ENCODE results near the gene ZNF385B.

ZNF385B gene

GRCh38 chr2:179622112-179622511 lies 239.3 kb downstream of the ZNF385B start:
- no peak for DNase-seq

- DNase-seq, result no peak
Observed at GRCh38 chr2:179619947-179620467, 241.4 kb downstream of the ZNF385B start.

GRCh38 chr2:179614121-179614520 lies 247.3 kb downstream of the ZNF385B start:
- DNase-seq, result no peak

- DNase-seq, result no peak
Observed at GRCh38 chr2:179613701-179614100, 247.7 kb downstream of the ZNF385B start.

DNA sequence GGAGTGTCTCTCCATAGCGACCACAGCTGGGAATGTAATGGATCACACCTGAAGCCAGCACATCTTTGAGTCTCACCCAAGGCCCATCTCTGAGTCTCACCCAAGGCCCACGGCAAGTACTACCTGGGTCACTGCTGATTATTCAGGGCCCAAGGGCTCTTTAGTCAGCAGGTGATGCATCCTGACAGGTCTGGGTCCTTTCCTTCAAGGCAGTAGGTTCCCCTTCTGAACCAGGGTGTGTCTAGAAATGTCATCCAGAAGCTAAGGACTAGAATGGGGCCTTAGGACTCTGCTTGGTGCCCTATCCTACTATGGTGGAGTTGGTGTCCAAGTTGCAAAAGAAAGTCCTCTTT lies 248.1 kb downstream of the ZNF385B start:
- no peak for DNase-seq

- DNase-seq, result no peak
Observed at GRCh38 chr2:179612591-179613298, 248.7 kb downstream of the ZNF385B start.

GRCh38 chr2:179612108-179612507 lies 249.3 kb downstream of the ZNF385B start:
- no peak for DNase-seq

GRCh38 chr2:179606141-179606540 lies 255.3 kb downstream of the ZNF385B start:
- DNase-seq, result no peak

DNA sequence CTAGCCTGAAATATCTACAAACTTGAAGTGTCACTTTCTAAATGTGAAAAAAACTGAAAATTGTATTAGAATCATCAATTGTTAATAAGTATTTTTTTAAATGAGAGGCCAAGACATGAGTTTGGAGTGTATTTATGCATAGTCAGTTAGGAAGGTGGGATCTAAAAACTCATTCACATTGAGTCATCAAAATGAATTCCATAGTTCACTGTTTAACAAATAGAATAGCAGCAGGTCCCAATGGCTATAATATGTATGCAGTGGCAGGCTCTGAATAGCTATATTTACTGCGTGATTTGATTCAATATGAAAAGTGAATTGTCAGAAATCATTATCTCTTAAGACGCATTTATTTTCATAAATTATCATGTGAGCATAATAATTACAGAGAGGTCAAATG lies 256.1 kb downstream of the ZNF385B start:
- DNase-seq, result no peak

GRCh38 chr2:179604598-179604997 lies 256.8 kb downstream of the ZNF385B start:
- no peak for DNase-seq

GRCh38 chr2:179602452-179602851 lies 259.0 kb downstream of the ZNF385B start:
- no peak for DNase-seq

GRCh38 chr2:179596018-179596417 lies 265.4 kb downstream of the ZNF385B start:
- DNase-seq, result no peak

- no peak for DNase-seq
Observed at GRCh38 chr2:179595284-179595683, 266.1 kb downstream of the ZNF385B start.

DNA sequence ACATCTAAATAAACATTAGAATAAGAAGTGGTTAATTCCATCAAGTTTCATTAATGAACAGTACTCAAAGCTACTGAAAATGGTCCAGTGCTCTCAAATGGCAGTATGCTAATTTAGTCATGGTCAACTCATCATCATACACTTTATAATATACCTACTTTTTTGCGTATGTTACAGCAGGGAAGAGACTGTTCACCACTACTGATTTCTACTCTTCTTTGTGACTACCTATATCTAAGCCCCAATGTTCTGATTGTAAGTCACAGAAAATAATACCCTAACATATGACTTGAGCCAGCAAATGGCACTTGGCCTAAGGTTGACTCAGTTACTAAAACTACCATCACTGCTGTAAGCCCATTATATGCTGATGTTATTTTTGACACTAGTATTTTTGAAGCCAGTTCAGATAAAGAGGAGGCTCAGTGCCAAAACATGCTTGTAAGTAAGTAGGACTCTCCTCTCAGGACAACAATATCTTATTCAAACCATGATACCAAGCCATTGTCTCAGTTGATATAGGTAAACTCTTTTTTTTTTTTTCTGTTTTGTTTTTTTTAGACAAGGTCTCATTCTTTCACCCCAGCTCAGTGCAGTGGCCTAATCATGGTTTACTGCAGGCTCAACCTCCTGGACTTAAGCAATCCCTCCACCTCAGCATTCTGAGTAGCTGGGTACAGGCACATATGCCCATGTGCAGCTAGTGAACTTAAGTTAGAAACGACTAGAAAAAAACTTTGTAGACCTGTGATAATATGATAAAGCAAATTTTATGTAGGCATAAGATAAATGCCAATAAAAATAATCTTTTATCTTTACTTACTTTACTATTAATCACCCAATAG lies 266.9 kb downstream of the ZNF385B start:
- DNase-seq, result no peak

DNA sequence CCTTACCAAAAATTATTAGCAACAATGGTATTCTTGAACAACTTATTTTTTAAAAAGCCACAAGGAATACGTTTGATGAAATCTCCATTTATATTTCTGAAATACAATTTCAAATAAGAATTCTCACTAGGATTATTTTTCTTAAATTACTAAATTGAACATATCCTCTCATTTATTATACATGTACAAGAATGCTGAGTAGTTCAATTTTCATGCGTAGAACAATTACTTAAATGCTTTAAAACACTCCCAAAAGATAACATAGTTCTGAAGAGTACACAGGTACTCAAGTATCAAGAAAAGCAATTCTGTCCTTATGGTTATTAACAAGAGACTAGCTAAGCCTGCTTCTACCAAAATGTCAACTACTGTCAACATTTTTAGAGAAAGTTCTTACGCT lies 268.1 kb downstream of the ZNF385B start:
- no peak for DNase-seq

- DNase-seq, result no peak
Observed at GRCh38 chr2:179592167-179592936, 269.1 kb downstream of the ZNF385B start.

- no peak for DNase-seq
Observed at GRCh38 chr2:179591690-179592089, 269.7 kb downstream of the ZNF385B start.

- DNase-seq, result no peak
Observed at GRCh38 chr2:179588486-179589145, 272.8 kb downstream of the ZNF385B start.

GRCh38 chr2:179584760-179585159 lies 276.7 kb downstream of the ZNF385B start:
- no peak for DNase-seq

DNA sequence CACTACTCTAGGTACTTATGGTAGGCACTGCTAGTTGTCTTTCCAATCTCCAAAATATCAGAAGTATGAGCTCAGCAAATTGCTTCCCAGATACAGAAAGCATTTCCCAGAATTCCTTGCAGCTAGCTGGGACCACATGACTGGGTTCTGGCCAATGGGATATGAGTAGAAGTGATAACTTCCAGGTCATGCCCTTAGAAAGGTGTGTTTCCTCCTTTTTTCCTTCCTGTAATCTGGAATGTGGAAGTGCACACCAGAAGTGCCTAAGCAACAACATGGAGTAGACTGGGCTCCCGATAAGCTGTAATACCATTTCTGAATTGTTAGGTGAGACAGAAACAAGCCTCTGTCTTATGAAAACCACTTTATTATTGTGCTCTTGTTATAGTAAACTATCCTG lies 279.8 kb downstream of the ZNF385B start:
- DNase-seq, result no peak

DNA sequence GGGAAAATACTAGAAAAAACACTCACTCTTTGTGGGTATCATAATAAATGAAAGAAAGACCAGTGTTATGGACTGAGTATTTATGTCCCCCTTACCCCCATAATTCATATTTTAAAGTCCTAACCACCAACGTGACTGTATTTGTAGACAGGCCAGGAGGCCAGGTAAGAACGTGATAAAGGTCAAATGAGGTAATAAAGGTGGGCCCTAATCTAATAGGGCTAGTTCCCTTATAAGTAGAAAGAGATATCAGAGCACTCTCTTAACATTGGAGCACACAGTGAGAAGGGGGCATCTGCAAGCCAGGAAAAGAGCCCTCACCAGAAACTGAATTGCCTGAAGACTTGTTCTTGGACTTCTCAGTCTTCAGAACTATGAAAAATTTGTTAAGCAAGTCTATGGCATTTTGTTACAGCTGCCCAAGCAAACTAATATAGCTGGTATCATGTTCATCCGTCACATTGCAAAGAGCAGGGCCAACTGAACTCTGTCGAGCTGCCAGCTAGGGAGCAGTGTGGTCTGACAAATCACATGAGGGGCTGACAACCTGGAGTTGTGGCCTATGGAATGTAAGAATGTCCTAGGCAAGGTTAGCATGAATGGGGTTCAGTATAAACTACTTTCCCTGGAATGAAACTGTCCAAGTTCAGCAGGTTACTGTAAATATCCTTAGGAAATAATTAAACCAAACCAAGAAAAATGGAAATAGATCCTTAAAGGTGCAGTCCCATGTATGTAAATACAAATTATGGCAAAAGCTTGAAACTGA lies 280.9 kb downstream of the ZNF385B start:
- DNase-seq, result no peak

DNA sequence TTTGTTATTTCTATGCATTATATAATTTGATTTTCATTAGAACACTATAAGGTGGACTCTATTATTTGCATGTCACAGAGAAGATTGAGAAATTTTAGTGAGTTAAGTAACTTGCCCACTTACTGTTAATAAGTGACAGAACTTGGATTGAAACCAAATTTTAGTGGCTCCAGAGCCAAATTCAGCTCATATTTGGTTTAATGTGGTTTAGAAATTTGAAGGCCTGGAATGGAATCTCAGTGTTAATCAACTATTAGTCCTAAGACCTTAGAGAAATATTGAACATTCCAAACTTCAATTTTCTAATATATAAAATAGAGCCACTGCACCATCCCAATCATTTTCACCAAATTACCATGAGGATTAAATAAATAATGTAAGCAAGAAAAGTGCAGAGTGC lies 281.6 kb downstream of the ZNF385B start:
- DNase-seq, result no peak
